NT2/D1 (cell line): ENCODE results near the gene AFAP1L2.

Experiments used
- DNase-seq: peaks from one replicate; pipeline ENCODE4 v3.0.0-alpha.2; 2011; ENCODE audit warnings: low read depth, low spot score
- H3K27me3 ChIP-seq: 2 replicates; pipeline ENCODE4 v1.6.0; 2011; ENCODE audit warnings: mild to moderate bottlenecking; ENCODE audit not compliant: insufficient read length, insufficient read depth
- H3K36me3 ChIP-seq: 2 replicates; pipeline ENCODE4 v1.6.1; 2011; ENCODE audit warnings: mild to moderate bottlenecking, low read length, mixed read lengths; ENCODE audit not compliant: insufficient read depth, insufficient read length
- H3K4me1 ChIP-seq: 2 replicates; pipeline ENCODE4 v1.5.1; 2011; ENCODE audit not compliant: insufficient read depth, insufficient read length
- H3K4me3 ChIP-seq: 2 replicates; pipeline ENCODE4 v1.5.1; 2011; ENCODE audit warnings: low read depth; ENCODE audit not compliant: insufficient read length
- H3K9ac ChIP-seq: 2 replicates; pipeline ENCODE4 v1.6.0; 2011; ENCODE audit warnings: low read depth; ENCODE audit not compliant: insufficient read length
- H3K9me3 ChIP-seq: 2 replicates; pipeline ENCODE4 v1.5.1; 2011; ENCODE audit warnings: mild to moderate bottlenecking, low read length; ENCODE audit not compliant: insufficient read depth
- SUZ12 ChIP-seq: IDR thresholded peaks from 2 replicates; pipeline ENCODE4 v1.6.1; 2011; ENCODE audit not compliant: insufficient read length, insufficient read depth; ENCODE audit errors: extremely low read depth
- YY1 ChIP-seq: IDR thresholded peaks from 2 replicates; pipeline ENCODE4 v1.6.1; 2011; ENCODE audit not compliant: insufficient read length, insufficient read depth
- ZNF274 ChIP-seq: IDR thresholded peaks from 2 replicates; pipeline ENCODE4 v1.6.1; 2011; ENCODE audit warnings: mild to moderate bottlenecking, low read depth, low read length

Gene AFAP1L2

GRCh38 chr10:114347791-114348190 lies 56.5 kb downstream of the AFAP1L2 start:
- Histone ChIP-seq H3K4me3 (no peak overlapping the region), H3K36me3 (no peaks in the 10 kb centered on the region), H3K9me3 (no peaks in the 10 kb centered on the region), H3K4me1 (peaks cover 7% of the 10 kb centered on the region), H3K27me3 (no peaks in the 10 kb centered on the region), H3K9ac (no peak overlapping the region)
- TF ChIP-seq ZNF274 (no peak), SUZ12 (no peak), YY1 (no peak)
- DNase-seq, result no peak

GRCh38 chr10:114347241-114347640 lies 57.1 kb downstream of the AFAP1L2 start:
- Histone ChIP-seq H3K9me3 (no peaks in the 10 kb centered on the region), H3K27me3 (no peaks in the 10 kb centered on the region), H3K36me3 (no peaks in the 10 kb centered on the region), H3K4me1 (peaks cover 7% of the 10 kb centered on the region), H3K9ac (no peak overlapping the region), H3K4me3 (no peak overlapping the region)
- TF ChIP-seq ZNF274 (no peak), SUZ12 (no peak), YY1 (no peak)
- DNase-seq, result no peak

DNA sequence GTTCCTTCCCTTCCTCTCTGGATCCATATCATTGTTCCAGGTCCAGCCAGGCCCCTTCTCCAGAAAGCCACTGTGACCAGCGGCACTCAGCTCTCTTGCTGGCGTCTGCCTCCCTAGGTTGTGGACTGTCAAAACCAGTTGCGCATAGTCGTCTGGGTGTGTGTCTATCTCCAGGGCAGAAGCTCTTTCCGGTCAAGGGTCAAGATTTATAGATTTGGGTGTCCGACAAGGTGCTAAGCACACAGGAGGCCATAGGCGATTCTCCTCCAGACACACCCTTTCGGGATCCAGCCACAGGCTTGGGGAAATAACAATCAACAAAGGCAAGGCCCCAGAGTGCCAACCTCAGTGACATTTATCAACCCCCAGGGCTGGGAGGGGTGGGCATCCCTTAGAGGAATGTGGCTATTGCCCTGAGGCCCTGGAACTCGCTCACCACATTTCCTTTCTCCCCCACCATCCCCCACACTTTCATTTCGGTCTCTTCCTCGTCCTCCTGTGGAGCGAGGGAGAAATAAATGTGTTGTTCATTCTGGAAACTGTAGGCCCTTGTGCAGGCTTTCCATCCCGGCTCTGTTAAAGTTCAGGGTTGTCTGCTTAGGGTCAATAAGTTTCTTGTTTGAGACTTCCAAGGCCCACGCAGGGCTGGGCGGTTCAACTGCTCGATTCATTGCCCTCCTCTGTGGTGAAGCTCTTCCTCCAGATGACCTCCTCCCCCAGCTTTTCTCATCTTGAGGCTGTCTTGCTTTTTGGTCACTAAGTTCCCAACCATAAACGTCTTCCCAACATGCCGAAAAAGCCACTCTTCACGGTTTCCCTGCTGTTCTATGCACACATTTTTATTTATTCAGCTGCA lies 57.9 kb downstream of the AFAP1L2 start:
- no peak for DNase-seq

DNA sequence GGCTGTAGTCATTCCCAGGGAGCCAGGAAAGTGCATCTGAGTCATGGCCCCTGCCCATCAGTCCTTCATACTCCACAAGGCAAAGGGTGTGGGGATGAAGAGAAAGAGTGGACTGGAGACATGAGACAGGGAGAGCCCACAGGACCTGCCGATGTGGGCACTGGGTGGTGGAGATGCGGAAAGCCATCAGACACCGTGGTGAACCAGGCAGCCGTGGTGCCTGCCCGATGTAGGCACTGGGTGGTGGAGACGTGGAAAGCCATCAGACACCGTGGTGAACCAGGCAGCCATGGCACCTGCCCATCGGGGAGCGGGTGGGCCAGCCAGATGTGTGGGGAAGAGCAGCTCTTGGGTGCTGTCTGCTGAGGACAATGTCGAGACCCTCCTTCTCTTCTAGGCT lies 58.6 kb downstream of the AFAP1L2 start:
- DNase-seq, result no peak
- Histone ChIP-seq H3K4me1 (peaks cover 3% of the 10 kb centered on the region), H3K9me3 (no peaks in the 10 kb centered on the region), H3K27me3 (no peaks in the 10 kb centered on the region), H3K36me3 (no peaks in the 10 kb centered on the region), H3K4me3 (no peak overlapping the region), H3K9ac (no peak overlapping the region)
- TF ChIP-seq YY1, result no peak
- TF ChIP-seq SUZ12, result no peak
- TF ChIP-seq ZNF274, result no peak

More for the DNA sequence above, 57.9 kb downstream of the AFAP1L2 start:
- Histone ChIP-seq H3K36me3 (no peaks in the 10 kb centered on the region), H3K27me3 (no peaks in the 10 kb centered on the region), H3K4me3 (no peak overlapping the region), H3K9ac (no peak overlapping the region), H3K9me3 (no peaks in the 10 kb centered on the region), H3K4me1 (peaks cover 5% of the 10 kb centered on the region)
- TF ChIP-seq SUZ12 (no peak), ZNF274 (no peak), YY1 (no peak)

DNA sequence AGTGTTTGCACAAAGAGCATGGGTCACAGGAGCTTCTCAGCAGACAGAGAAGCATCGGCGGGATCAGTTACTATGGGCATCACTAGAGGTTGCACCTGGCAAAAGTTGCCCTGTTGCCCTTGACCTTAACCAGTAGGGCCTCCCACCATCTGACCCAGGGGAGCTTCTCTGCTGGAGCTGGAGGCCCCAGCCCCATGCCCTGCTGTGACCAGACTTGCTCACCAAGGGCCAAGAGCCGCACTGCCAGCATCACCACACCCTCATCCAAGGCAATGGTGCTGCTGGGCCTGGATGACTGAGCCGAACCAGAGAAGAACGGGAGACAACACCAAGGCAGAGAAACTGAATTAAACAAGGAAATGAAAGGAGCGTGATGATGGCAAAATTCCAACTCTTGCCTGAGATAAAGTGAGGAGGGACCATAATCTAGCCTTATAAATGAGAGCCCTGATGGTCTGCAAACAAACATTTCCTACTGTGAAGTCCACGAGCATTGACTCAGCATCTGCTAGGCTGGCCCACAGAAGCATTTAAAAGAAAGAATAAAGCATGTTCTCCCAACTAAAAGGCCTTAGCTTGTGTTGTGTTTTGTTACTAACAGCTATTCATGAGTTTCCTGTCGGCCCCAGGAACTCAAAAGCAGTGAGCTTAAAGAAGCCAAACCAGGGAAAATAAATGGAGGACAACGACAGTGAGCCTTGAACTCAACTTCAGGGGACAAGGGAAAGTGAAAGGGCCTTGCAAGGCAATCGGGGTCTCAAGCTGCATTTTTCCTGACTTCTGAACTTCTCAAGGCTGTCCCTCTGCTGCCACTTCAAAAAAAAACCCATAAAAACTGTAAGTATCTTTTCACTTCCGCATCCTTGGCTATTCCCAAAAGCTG lies 60.4 kb downstream of the AFAP1L2 start:
- no peak for DNase-seq
- no peak overlapping the region for H3K4me3 ChIP-seq
- peaks cover 3% of the 10 kb centered on the region for H3K4me1 ChIP-seq
- no peaks in the 10 kb centered on the region for H3K9me3 ChIP-seq
- TF ChIP-seq SUZ12 (no peak), ZNF274 (no peak), YY1 (no peak)
- no peak overlapping the region for H3K9ac ChIP-seq
- H3K27me3 ChIP-seq, result no peaks in the 10 kb centered on the region
- H3K36me3 ChIP-seq, result peaks cover 2% of the 10 kb centered on the region

DNA sequence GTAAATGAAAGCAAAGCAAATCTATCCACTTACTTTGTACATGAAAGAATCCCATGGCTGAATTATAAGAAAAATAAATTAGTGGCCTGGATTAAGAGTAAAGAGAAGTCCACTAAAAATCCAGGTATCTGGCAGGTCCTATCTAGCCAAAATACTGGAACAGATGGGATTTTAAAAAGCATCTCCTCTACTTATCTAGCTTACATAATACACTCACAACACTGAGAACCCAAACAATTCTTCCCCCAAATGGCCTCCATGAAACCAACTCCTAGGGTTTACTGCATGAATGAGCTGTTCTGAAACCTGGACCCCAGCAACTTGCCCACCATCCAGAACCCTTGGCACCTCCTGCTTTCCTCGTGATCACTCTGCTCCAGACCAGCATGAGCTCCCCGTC lies 61.3 kb downstream of the AFAP1L2 start:
- Histone ChIP-seq H3K9ac (no peak overlapping the region), H3K4me1 (peaks cover 3% of the 10 kb centered on the region), H3K27me3 (no peaks in the 10 kb centered on the region), H3K36me3 (peaks cover 2% of the 10 kb centered on the region), H3K4me3 (no peak overlapping the region), H3K9me3 (no peaks in the 10 kb centered on the region)
- no peak for DNase-seq
- TF ChIP-seq ZNF274, result no peak

DNA sequence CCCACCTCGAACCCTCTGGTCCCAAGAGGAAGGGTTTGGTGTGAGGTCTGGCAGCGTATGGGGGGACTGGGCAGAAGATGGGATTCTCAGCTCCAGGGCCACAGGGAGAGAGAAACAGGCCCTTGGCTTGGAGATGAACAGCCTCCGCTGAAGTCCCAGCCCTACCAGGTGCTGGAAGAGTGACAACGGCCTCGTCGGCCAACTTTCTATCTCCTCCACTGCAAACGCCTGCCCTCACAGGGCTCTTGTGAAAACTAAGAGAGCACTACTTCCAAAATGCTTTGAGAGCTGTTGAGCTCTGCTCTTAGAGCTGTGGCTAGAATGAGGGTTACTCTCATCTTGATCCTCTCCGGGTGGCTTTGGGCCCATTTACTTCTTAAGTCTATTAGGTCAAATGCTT lies 63.5 kb downstream of the AFAP1L2 start:
- H3K4me1 ChIP-seq, result peaks cover 16% of the 10 kb centered on the region
- H3K9me3 ChIP-seq, result no peaks in the 10 kb centered on the region
- no peaks in the 10 kb centered on the region for H3K27me3 ChIP-seq
- no peak for DNase-seq
- H3K9ac ChIP-seq, result no peak overlapping the region
- TF ChIP-seq ZNF274 (no peak), SUZ12 (no peak), YY1 (no peak)
- H3K4me3 ChIP-seq, result no peak overlapping the region
- H3K36me3 ChIP-seq, result peaks cover 2% of the 10 kb centered on the region
